ENCODE results near the gene LYRM4. TPM values are rescaled to one million over a fixed set of nuclear protein-coding genes. Genes with fewer than 3 reads are reported as not detected.

The LYRM4 gene
- total RNA-seq, 1 experiment from 2014 or later: 52.8 TPM

GRCh38 chr6:5223309-5223708 is 37.4 kb downstream of the LYRM4 start:
- no peaks in the 10 kb centered on the region for H3K9me3 Mint-ChIP-seq (ENCODE audit: unreplicated experiment)
- H3K4me1 Mint-ChIP-seq (ENCODE audit: low read depth, unreplicated experiment): no peaks in the 10 kb centered on the region
- Histone ChIP-seq H3K4me1 (no peaks in the 10 kb centered on the region), H3K9me3 (no peaks in the 10 kb centered on the region), H3K4me3 (ENCODE audit: low read depth, low read length) (no peak overlapping the region), H3K27me3 (replicated peaks; ENCODE audit: control insufficient read depth, insufficient read depth, low read length) (no peaks in the 10 kb centered on the region), H3K36me3 (ENCODE audit: control insufficient read depth, insufficient read depth, low read length) (no peaks in the 10 kb centered on the region; the same call in 1 of the 2 replicates)
- TF ChIP-seq, protein P1, sequence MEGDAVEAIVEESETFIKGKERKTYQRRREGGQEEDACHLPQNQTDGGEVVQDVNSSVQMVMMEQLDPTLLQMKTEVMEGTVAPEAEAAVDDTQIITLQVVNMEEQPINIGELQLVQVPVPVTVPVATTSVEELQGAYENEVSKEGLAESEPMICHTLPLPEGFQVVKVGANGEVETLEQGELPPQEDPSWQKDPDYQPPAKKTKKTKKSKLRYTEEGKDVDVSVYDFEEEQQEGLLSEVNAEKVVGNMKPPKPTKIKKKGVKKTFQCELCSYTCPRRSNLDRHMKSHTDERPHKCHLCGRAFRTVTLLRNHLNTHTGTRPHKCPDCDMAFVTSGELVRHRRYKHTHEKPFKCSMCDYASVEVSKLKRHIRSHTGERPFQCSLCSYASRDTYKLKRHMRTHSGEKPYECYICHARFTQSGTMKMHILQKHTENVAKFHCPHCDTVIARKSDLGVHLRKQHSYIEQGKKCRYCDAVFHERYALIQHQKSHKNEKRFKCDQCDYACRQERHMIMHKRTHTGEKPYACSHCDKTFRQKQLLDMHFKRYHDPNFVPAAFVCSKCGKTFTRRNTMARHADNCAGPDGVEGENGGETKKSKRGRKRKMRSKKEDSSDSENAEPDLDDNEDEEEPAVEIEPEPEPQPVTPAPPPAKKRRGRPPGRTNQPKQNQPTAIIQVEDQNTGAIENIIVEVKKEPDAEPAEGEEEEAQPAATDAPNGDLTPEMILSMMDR (IDR thresholded peaks at IDR 0.05; ENCODE audit: insufficient read depth in 1 of 2, low read depth in 1 of 2, low read length in 1 of 2, severe bottlenecking in 1 of 2, unreplicated experiment in 1 of 2): no peak
- no TSS peak for BruUV-seq (replicated peaks)
- H3K27ac Mint-ChIP-seq (ENCODE audit: unreplicated experiment): no peak overlapping the region
- H3K27me3 Mint-ChIP-seq (ENCODE audit: insufficient read depth, unreplicated experiment): no peaks in the 10 kb centered on the region
- intact Hi-C loops (cut with micrococcal nuclease; ENCODE audit: unreplicated experiment): no loop called here
- POLR2A ChIA-PET: no interaction called here
- DNase-seq: no peak
- no peak overlapping the region for H3K4me3 Mint-ChIP-seq (ENCODE audit: unreplicated experiment)
- CTCF ChIA-PET: no interaction called here
- no peaks in the 10 kb centered on the region for H3K36me3 Mint-ChIP-seq (ENCODE audit: insufficient read depth, unreplicated experiment)

DNA sequence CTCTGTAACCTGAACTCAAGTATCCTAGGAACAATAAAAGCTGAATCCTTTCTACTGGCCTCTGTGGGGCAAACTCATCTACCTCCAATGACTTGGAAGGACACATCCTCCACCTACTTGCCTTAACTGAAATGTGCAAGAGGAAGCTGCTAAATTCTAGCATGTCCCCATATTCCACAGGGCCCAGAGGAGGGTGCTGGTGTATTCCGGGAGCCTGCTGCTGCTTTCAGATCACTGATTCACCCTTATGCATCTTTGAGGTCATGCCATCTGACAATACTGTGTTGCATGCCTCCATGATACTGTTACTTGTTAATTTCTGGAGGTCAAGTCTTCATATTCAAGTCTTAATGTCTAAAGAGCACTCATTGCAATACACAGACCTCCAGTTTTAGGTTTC is 40.3 kb downstream of the LYRM4 start:
- no peaks in the 10 kb centered on the region for H3K4me1 Mint-ChIP-seq (ENCODE audit: low read depth, unreplicated experiment)
- no TSS peak for BruUV-seq (replicated peaks)
- Histone ChIP-seq H3K9me3 (no peaks in the 10 kb centered on the region), H3K4me3 (ENCODE audit: low read depth, low read length) (no peak overlapping the region), H3K4me1 (no peaks in the 10 kb centered on the region), H3K27me3 (replicated peaks; ENCODE audit: control insufficient read depth, insufficient read depth, low read length) (no peaks in the 10 kb centered on the region), H3K36me3 (ENCODE audit: control insufficient read depth, insufficient read depth, low read length) (no peaks in the 10 kb centered on the region; the same call in 1 of the 2 replicates)
- intact Hi-C loops (cut with micrococcal nuclease; ENCODE audit: unreplicated experiment): no loop called here
- ChIA-PET POLR2A (no interaction called here), CTCF (no interaction called here)
- H3K4me3 Mint-ChIP-seq (ENCODE audit: unreplicated experiment): no peak overlapping the region
- no peaks in the 10 kb centered on the region for H3K27me3 Mint-ChIP-seq (ENCODE audit: insufficient read depth, unreplicated experiment)
- H3K27ac Mint-ChIP-seq (ENCODE audit: unreplicated experiment): no peak overlapping the region
- H3K9me3 Mint-ChIP-seq (ENCODE audit: unreplicated experiment): no peaks in the 10 kb centered on the region
- no peaks in the 10 kb centered on the region for H3K36me3 Mint-ChIP-seq (ENCODE audit: insufficient read depth, unreplicated experiment)
- TF ChIP-seq, protein P1 (IDR thresholded peaks at IDR 0.05; ENCODE audit: insufficient read depth in 1 of 2, low read depth in 1 of 2, low read length in 1 of 2, severe bottlenecking in 1 of 2, unreplicated experiment in 1 of 2): no peak
- DNase-seq: no peak

DNA sequence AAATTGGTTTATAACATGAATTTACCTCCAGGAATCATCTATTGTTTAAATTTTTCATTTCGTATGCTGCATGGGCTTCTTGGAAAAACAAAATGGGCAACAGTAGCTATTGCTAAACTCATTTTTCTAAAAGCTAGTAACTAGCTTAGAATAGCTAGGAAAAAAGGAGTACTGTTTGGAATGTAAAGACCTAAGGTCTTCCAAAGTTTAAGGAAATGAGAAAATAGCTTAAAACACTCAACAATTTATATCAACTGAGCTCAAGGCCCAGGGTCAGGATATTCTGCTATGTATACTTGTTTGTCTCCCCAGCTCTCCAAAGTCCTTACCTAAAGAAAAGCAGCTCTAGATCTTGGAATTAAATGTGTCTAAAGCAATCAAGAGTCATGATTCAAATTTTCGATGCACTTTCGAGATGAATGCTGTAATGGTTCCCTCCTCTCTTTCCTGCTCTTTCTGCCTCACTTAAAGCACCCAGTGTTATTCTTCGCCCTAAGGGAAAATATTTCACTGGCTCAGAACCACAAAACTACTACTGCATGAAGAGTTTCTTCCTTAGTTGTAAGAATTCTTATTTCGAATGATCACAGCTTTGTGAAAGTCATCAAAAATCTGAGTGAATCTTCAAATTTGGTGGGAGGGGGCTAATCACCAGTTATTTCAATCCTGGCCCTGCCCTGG is 41.6 kb downstream of the LYRM4 start:
- H3K9me3 Mint-ChIP-seq (ENCODE audit: unreplicated experiment): no peaks in the 10 kb centered on the region
- H3K36me3 ChIP-seq (ENCODE audit: control insufficient read depth, insufficient read depth, low read length): no peaks in the 10 kb centered on the region; the same call in 1 of the 2 replicates
- BruUV-seq (replicated peaks): no TSS peak
- H3K27me3 Mint-ChIP-seq (ENCODE audit: insufficient read depth, unreplicated experiment): no peaks in the 10 kb centered on the region
- H3K4me3 ChIP-seq (ENCODE audit: low read depth, low read length): no peak overlapping the region
- intact Hi-C loops (cut with micrococcal nuclease; ENCODE audit: unreplicated experiment): no loop called here
- H3K4me3 Mint-ChIP-seq (ENCODE audit: unreplicated experiment): no peak overlapping the region
- no peaks in the 10 kb centered on the region for H3K9me3 ChIP-seq
- no peaks in the 10 kb centered on the region for H3K4me1 ChIP-seq
- H3K27me3 ChIP-seq (replicated peaks; ENCODE audit: control insufficient read depth, insufficient read depth, low read length): no peaks in the 10 kb centered on the region
- TF ChIP-seq, protein P1 (IDR thresholded peaks at IDR 0.05; ENCODE audit: insufficient read depth in 1 of 2, low read depth in 1 of 2, low read length in 1 of 2, severe bottlenecking in 1 of 2, unreplicated experiment in 1 of 2): no peak
- no peak overlapping the region for H3K27ac Mint-ChIP-seq (ENCODE audit: unreplicated experiment)
- ChIA-PET POLR2A (no interaction called here), CTCF (interaction anchor here (0.7 kb wide), 1 partner anchor 43 kb away, joined by 3 read pairs; no protein-coding TSS in a partner anchor)
- no peak for DNase-seq
- H3K4me1 Mint-ChIP-seq (ENCODE audit: low read depth, unreplicated experiment): no peaks in the 10 kb centered on the region
- H3K36me3 Mint-ChIP-seq (ENCODE audit: insufficient read depth, unreplicated experiment): no peaks in the 10 kb centered on the region

Measured in Caco-2 (cell line).